GM12864 (cell line): ENCODE data around the gene BRIP1.

ENCODE experiments used
- DNase-seq: peaks from one replicate; pipeline ENCODE4 v3.0.0-alpha.2; 2011; ENCODE audit warnings: low read depth
- H3K4me3 ChIP-seq: 2 replicates; pipeline ENCODE4 v1.5.1; 2011; ENCODE audit warnings: mild to moderate bottlenecking, low read depth, low read length, control low read depth
- CTCF ChIP-seq: IDR thresholded peaks from 2 replicates; pipeline ENCODE4 v1.5.1; 2011; ENCODE audit warnings: low read depth, mild to moderate bottlenecking, moderate library complexity, low read length, control low read depth, inconsistent platforms; ENCODE audit errors: missing control alignments

The BRIP1 gene

DNA sequence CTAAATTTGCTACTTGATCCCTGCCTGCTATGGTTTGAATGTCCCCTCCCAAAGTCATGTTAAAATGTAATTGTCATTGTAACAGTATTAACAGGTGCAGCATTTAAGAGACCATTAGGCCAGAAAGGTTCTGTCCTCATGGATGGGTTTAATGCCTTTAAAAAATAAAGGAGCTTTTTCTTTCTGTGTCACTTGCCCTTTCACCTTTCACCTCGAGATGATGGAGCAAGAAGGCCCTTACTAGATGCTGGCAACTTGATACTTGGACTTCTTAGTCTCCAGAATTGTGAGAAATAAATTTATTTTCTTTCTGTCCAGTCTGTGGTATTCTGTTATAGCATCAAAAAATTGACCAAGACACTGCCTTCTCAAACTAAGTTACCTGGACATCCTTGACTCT is 98.5 kb downstream of the BRIP1 start:
- TF ChIP-seq CTCF: no peak
- H3K4me3 ChIP-seq: no peak overlapping the region
- DNase-seq: no peak

- H3K4me3 ChIP-seq: no peak overlapping the region
- no peak for TF ChIP-seq CTCF
- DNase-seq: no peak
These were observed 101.5 kb downstream of the BRIP1 start for GRCh38 chr17:61761827-61762226.

GRCh38 chr17:61759362-61759761 is 104.0 kb downstream of the BRIP1 start:
- no peak overlapping the region for H3K4me3 ChIP-seq
- TF ChIP-seq CTCF: no peak
- no peak for DNase-seq

DNA sequence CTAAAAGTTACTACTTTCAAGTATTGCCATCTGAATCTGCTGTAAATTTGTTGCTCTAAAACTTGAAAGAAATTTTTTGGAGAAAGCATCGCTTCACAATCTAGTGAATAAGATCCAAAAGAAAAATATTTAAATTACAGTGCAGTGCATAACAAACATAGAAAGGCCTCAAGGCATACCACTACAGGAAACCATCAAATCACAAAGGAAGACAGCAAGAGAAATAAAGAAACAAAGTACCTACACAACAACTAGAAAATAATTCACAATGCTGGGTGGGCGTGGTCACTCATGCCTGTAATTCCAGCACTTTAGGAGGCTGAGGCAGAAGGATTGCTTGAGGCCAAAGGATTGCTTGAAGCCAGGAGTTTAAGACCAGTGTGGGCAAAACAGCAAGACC is 104.9 kb downstream of the BRIP1 start:
- DNase-seq: no peak
- no peak for TF ChIP-seq CTCF
- H3K4me3 ChIP-seq: no peak overlapping the region

DNA sequence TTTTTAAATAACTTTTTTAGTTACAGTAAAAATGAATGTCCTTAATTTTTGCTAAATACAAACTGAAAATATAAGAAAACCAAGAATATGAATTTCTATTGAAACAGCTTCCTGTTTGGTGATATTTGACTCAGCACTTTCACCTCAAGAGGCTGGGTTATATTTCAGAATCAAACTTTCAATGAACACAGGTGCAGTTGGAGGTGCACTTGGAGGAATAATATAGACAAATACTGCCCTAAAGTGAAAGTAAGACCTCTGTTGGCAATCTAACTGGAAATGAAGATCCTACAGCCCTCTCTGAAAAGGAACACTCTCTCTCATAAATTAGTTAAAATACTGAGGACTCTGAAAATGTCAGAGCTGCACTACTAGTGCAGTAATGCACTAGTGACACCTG is 106.2 kb downstream of the BRIP1 start:
- peak; percentile 57 for DNase-seq
- no peak overlapping the region for H3K4me3 ChIP-seq

GRCh38 chr17:61756561-61756960 is 106.8 kb downstream of the BRIP1 start:
- peak; percentile 2 for TF ChIP-seq CTCF
- no peak for DNase-seq
- H3K4me3 ChIP-seq: no peak overlapping the region

More for the DNA sequence above, 106.2 kb downstream of the BRIP1 start:
- no peak for TF ChIP-seq CTCF

- DNase-seq: no peak
- no peak for TF ChIP-seq CTCF
- H3K4me3 ChIP-seq: no peak overlapping the region
These were observed 107.7 kb downstream of the BRIP1 start for GRCh38 chr17:61755668-61756067.
